OCI-LY7 (cell line): ENCODE data around the gene DAGLA. TPM values are rescaled to one million over a fixed set of nuclear protein-coding genes. Genes with fewer than 3 reads are reported as not detected.

Source experiments
- BruUV-seq: library from RNA; stranded (reverse); fragments of 400-500 nt; replicated peaks from 2 replicates; lab custom pipeline; 2021; lab: Mats Ljungman, UMichigan
- CTCF ChIA-PET: fragments of 300-600 bp; sonication (Branson Sonifier 250); formaldehyde crosslinking; loops from one replicate; lab custom pipeline; 2022; ENCODE audit warnings: antibody characterized with exemption; ENCODE audit not compliant: unreplicated experiment; lab: Charles Lee
- POLR2A ChIA-PET: fragments of 300-600 bp; sonication (Branson Sonifier 250); formaldehyde crosslinking; loops from one replicate; lab custom pipeline; 2022; ENCODE audit warnings: antibody characterized with exemption; lab: Charles Lee
- DNase-seq: peaks from one replicate; pipeline ENCODE4 v3.0.0-alpha.2; 2015; ENCODE audit warnings: low spot score
- H2AFZ ChIP-seq: fragments of 200-600 bp; sonication (generic), shearing (Covaris generic); 2 replicates; pipeline ENCODE4 v1.6.1; 2014; ENCODE audit warnings: mild to moderate bottlenecking, antibody characterized with exemption, low read length, moderate library complexity
- H3K27ac ChIP-seq: fragments of 200-600 bp; sonication (generic); 2 replicates; pipeline ENCODE4 v1.5.1; 2014; ENCODE audit warnings: mixed run types, low read depth, mild to moderate bottlenecking, moderate library complexity, low read length, inconsistent platforms; ENCODE audit not compliant: poor library complexity, severe bottlenecking
- H3K36me3 ChIP-seq: fragments of 200-600 bp; sonication (generic); 2 replicates; pipeline ENCODE4 v1.6.1; 2014; ENCODE audit warnings: mild to moderate bottlenecking, antibody characterized with exemption, low read length, moderate library complexity, mixed read lengths; ENCODE audit not compliant: insufficient read depth
- H3K4me1 ChIP-seq: fragments of 200-600 bp; sonication (generic); 2 replicates; pipeline ENCODE4 v1.5.1; 2014; ENCODE audit warnings: mild to moderate bottlenecking, low read length; ENCODE audit not compliant: insufficient read depth, poor library complexity, severe bottlenecking
- H3K4me2 ChIP-seq: fragments of 200-600 bp; sonication (generic); 2 replicates; pipeline ENCODE4 v1.6.1; 2014; ENCODE audit warnings: mild to moderate bottlenecking, low read length
- H3K4me3 ChIP-seq: fragments of 200-600 bp; sonication (generic); 2 replicates; pipeline ENCODE4 v1.5.1; 2014; ENCODE audit warnings: mild to moderate bottlenecking, low read depth, low read length; ENCODE audit not compliant: poor library complexity, severe bottlenecking
- H3K79me2 ChIP-seq: fragments of 200-600 bp; sonication (generic); 2 replicates; pipeline ENCODE4 v1.6.1; 2016; ENCODE audit warnings: low read depth, mild to moderate bottlenecking, low read length, moderate library complexity, mixed read lengths; ENCODE audit not compliant: insufficient read depth
- H3K9me2 ChIP-seq: fragments of 200-600 bp; sonication (generic); 2 replicates; pipeline ENCODE4 v1.6.1; 2016; ENCODE audit warnings: mild to moderate bottlenecking, low read length, mixed read lengths; ENCODE audit not compliant: insufficient read depth
- H3K9me3 ChIP-seq: fragments of 200-600 bp; sonication (generic); 2 replicates; pipeline ENCODE4 v1.6.1; 2014; ENCODE audit warnings: mild to moderate bottlenecking, mixed run types, low read length, mixed read lengths
- H4K20me1 ChIP-seq: fragments of 200-600 bp; sonication (generic); 2 replicates; pipeline ENCODE4 v1.6.1; 2014; ENCODE audit warnings: mild to moderate bottlenecking, antibody characterized with exemption, low read length, moderate library complexity, mixed read lengths; ENCODE audit not compliant: insufficient read depth
- EZH2phosphoT487 ChIP-seq: fragments of 200-600 bp; sonication (generic); IDR thresholded peaks from 2 replicates; pipeline ENCODE4 v1.6.1; 2018; ENCODE audit warnings: low read depth, borderline replicate concordance, mild to moderate bottlenecking, mixed run types, antibody characterized with exemption, low read length, moderate library complexity, mixed read lengths
- intact Hi-C: fragments of 100-400 bp; cut with micrococcal nuclease; formaldehyde crosslinking; loops from one replicate; pipeline ENCODE4 v1.10.0; 2022; ENCODE audit not compliant: unreplicated experiment
- total RNA-seq, 2 experiments: library from RNA; depleted of rRNA in 1 of 2; stranded (reverse); fragments of >200 nt in 1 of 2; shearing (Covaris generic) in 1 of 2; gene quantifications; 2 replicates each; pipeline ENCODE4 v1.2.3, GENCODE V29; 2014 to 2022
- TF ChIP-seq, protein P1 (sequence below): fragments of 200-600 bp; sonication (generic); conservative IDR thresholded peaks from 2 replicates; pipeline ENCODE4 v1.5.1; 2014; ENCODE audit warnings: mild to moderate bottlenecking, antibody characterized with exemption, low read length, moderate library complexity, mixed read lengths

Gene DAGLA
- total RNA-seq, 2 experiments from 2014 or later, result not detected

DNA sequence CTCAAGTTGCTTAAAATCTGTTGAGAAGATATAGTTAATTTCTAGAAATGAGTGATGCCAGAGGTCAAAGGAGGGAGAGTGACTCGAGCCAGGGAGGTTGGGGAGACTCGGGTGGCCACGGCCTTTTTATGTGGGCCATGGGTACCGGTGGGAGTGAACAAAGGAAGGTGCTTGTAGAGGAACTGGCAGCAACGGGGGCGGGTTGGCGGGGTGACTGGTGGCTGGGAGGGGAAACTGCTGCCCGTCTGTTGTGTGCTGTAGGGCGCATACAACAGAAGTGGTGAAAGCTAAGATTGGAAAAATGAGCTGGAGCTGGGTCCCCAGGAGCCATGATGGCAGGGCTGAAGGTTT lies 5.4 kb downstream of the DAGLA start:
- CTCF ChIA-PET, result no interaction called here
- intact Hi-C loops, result no loop called here
- Histone ChIP-seq H3K9me2 (no peaks in the 10 kb centered on the region), H2AFZ (no peak overlapping the region), H3K4me1 (no peaks in the 10 kb centered on the region), H3K27ac (no peak overlapping the region), H3K36me3 (no peaks in the 10 kb centered on the region), H3K79me2 (no peaks in the 10 kb centered on the region), H3K4me3 (no peak overlapping the region), H4K20me1 (no peaks in the 10 kb centered on the region), H3K9me3 (no peaks in the 10 kb centered on the region), H3K4me2 (no peak overlapping the region)
- POLR2A ChIA-PET, result no interaction called here
- BruUV-seq, result no TSS peak
- TF ChIP-seq EZH2phosphoT487, result no peak
- TF ChIP-seq, protein P1, sequence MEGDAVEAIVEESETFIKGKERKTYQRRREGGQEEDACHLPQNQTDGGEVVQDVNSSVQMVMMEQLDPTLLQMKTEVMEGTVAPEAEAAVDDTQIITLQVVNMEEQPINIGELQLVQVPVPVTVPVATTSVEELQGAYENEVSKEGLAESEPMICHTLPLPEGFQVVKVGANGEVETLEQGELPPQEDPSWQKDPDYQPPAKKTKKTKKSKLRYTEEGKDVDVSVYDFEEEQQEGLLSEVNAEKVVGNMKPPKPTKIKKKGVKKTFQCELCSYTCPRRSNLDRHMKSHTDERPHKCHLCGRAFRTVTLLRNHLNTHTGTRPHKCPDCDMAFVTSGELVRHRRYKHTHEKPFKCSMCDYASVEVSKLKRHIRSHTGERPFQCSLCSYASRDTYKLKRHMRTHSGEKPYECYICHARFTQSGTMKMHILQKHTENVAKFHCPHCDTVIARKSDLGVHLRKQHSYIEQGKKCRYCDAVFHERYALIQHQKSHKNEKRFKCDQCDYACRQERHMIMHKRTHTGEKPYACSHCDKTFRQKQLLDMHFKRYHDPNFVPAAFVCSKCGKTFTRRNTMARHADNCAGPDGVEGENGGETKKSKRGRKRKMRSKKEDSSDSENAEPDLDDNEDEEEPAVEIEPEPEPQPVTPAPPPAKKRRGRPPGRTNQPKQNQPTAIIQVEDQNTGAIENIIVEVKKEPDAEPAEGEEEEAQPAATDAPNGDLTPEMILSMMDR, result no peak
- no peak for DNase-seq

- ChIA-PET CTCF (no interaction called here), POLR2A (no interaction called here)
- no TSS peak for BruUV-seq
Measured at GRCh38 chr11:61686066-61686465, 5.9 kb downstream of the DAGLA start.

GRCh38 chr11:61686469-61686868 lies 6.3 kb downstream of the DAGLA start:
- no peaks in the 10 kb centered on the region for H3K36me3 ChIP-seq
- H3K4me2 ChIP-seq, result no peak overlapping the region
- BruUV-seq, result no TSS peak
- DNase-seq, result no peak
- ChIA-PET POLR2A (no interaction called here), CTCF (no interaction called here)
- H3K79me2 ChIP-seq, result no peaks in the 10 kb centered on the region
- no peaks in the 10 kb centered on the region for H3K9me3 ChIP-seq
- H3K4me1 ChIP-seq, result no peaks in the 10 kb centered on the region
- H4K20me1 ChIP-seq, result no peaks in the 10 kb centered on the region
- no peak overlapping the region for H2AFZ ChIP-seq
- no peaks in the 10 kb centered on the region for H3K9me2 ChIP-seq
- intact Hi-C loops, result no loop called here
- H3K27ac ChIP-seq, result no peak overlapping the region
- TF ChIP-seq, protein P1, result no peak
- no peak for TF ChIP-seq EZH2phosphoT487
- no peak overlapping the region for H3K4me3 ChIP-seq

More at GRCh38 chr11:61686066-61686465, 5.9 kb downstream of the DAGLA start:
- no peaks in the 10 kb centered on the region for H3K36me3 ChIP-seq
- H4K20me1 ChIP-seq, result no peaks in the 10 kb centered on the region
- no peaks in the 10 kb centered on the region for H3K9me2 ChIP-seq
- no peaks in the 10 kb centered on the region for H3K9me3 ChIP-seq
- TF ChIP-seq EZH2phosphoT487, result no peak
- TF ChIP-seq, protein P1, result no peak
- no peaks in the 10 kb centered on the region for H3K79me2 ChIP-seq
- no peak overlapping the region for H3K4me3 ChIP-seq
- H3K4me1 ChIP-seq, result no peaks in the 10 kb centered on the region
- H2AFZ ChIP-seq, result no peak overlapping the region
- DNase-seq, result no peak
- intact Hi-C loops, result no loop called here
- no peak overlapping the region for H3K4me2 ChIP-seq
- H3K27ac ChIP-seq, result no peak overlapping the region
